Activated CD8-positive, alpha-beta T cell treated with anti-CD3 and anti-CD28 coated beads for 36 hours (primary cell): ENCODE measurements around the gene SAPCD1. TPM values are rescaled to one million over a fixed set of nuclear protein-coding genes. Genes with fewer than 3 reads are reported as not detected.

ENCODE experiments used
- ATAC-seq: fragments of 200-7000 bp; cut with Tn5 transposase; one replicate; pipeline ENCODE4 v1.10.0; 2021; ENCODE audit warnings: mild to moderate bottlenecking, moderate library complexity
- CTCF ChIA-PET: fragments of 350-600 bp; sonication (Branson Sonifier 250); formaldehyde crosslinking; loops from one replicate; lab custom pipeline; 2021; ENCODE audit warnings: antibody characterized with exemption; lab: Charles Lee
- POLR2A ChIA-PET: fragments of 350-600 bp; sonication (Branson Sonifier 250); formaldehyde crosslinking; loops from one replicate; lab custom pipeline; 2021; ENCODE audit warnings: antibody characterized with exemption; lab: Charles Lee
- DNase-seq: peaks from one replicate; pipeline ENCODE4 v3.0.0-alpha.2; 2020
- H3K27ac Mint-ChIP-seq: one replicate; pipeline ENCODE4 v1.8.0; 2021; ENCODE audit warnings: mild to moderate bottlenecking, mixed read lengths
- H3K27me3 Mint-ChIP-seq: one replicate; pipeline ENCODE4 v1.8.0; 2021; ENCODE audit warnings: mixed read lengths
- H3K36me3 Mint-ChIP-seq: one replicate; pipeline ENCODE4 v1.8.0; 2021; ENCODE audit warnings: low read depth, mixed read lengths
- H3K4me1 Mint-ChIP-seq: one replicate; pipeline ENCODE4 v1.8.0; 2021; ENCODE audit warnings: low read depth, mixed read lengths
- H3K4me3 Mint-ChIP-seq: one replicate; pipeline ENCODE4 v1.8.0; 2021; ENCODE audit warnings: mild to moderate bottlenecking, moderate library complexity, mixed read lengths
- H3K9me3 Mint-ChIP-seq: one replicate; pipeline ENCODE4 v1.8.0; 2021; ENCODE audit warnings: mixed read lengths
- intact Hi-C: fragments of 100-400 bp; cut with micrococcal nuclease; formaldehyde crosslinking; loops from one replicate; pipeline ENCODE4 v1.10.0; 2022
- total RNA-seq, 2 experiments: library from RNA; stranded (reverse); gene quantifications; one replicate each; pipeline ENCODE4 v1.2.3, GENCODE V29; 2021
- TF ChIP-seq, protein P1 (sequence below): fragments of 200-600 bp; IDR thresholded peaks from one replicate; pipeline ENCODE4 v1.8.0; 2022; ENCODE audit warnings: antibody characterized with exemption, mild to moderate bottlenecking

The SAPCD1 gene
- total RNA-seq, 2 experiments from 2014 or later: 13.6 to 18.7 TPM

DNA sequence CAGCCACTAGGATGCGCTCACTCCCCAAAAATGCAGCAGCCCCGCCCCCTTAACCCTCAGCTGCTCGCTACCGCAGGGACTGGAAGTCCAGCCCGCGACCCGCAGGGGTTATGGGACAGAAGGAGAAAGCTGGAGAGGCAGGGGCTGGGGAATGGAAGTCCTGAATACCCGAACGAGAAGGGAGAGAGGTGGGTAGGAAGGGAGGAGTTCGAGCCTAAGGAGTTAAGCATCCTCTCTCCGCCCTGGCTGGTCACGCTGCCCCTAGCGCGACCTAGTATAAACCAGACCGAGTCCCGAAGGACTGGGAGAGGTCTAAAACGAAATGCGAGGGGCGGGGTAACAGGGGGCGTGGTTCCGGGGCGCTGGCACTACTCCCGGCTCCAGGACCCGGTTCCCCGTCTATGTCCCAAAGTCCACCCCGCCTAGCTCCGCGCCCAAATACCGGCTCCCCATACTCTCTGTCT lies 32.9 kb upstream of the SAPCD1 start:
- ATAC-seq (peak; percentile 65), DNase-seq (peak; percentile 84)
- Mint-ChIP-seq H3K4me3 (peak overlapping the region; percentile 76), H3K4me1 (peaks cover 68% of the 10 kb centered on the region), H3K36me3 (peaks cover 38% of the 10 kb centered on the region), H3K9me3 (no peaks in the 10 kb centered on the region), H3K27me3 (no peaks in the 10 kb centered on the region), H3K27ac (peak overlapping the region; percentile 69)
- ChIA-PET POLR2A (interaction anchor here (0.6 to 3.0 kb wide), 7 partner anchors 11 to 100 kb away, joined by 3 to 11 read pairs (median 4); partner anchors contain the start of genes BAG6, GPANK1, LY6G6D and MSH5), CTCF (interaction anchor here (0.7 to 6.5 kb wide), 22 partner anchors 9 to 424 kb away, joined by 3 to 35 read pairs (median 4); partner anchors contain the start of genes CLIC1, HSPA1B, LSM2 and LY6G6D)
- intact Hi-C loops: no loop called here
- TF ChIP-seq, protein P1, sequence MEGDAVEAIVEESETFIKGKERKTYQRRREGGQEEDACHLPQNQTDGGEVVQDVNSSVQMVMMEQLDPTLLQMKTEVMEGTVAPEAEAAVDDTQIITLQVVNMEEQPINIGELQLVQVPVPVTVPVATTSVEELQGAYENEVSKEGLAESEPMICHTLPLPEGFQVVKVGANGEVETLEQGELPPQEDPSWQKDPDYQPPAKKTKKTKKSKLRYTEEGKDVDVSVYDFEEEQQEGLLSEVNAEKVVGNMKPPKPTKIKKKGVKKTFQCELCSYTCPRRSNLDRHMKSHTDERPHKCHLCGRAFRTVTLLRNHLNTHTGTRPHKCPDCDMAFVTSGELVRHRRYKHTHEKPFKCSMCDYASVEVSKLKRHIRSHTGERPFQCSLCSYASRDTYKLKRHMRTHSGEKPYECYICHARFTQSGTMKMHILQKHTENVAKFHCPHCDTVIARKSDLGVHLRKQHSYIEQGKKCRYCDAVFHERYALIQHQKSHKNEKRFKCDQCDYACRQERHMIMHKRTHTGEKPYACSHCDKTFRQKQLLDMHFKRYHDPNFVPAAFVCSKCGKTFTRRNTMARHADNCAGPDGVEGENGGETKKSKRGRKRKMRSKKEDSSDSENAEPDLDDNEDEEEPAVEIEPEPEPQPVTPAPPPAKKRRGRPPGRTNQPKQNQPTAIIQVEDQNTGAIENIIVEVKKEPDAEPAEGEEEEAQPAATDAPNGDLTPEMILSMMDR: peak; percentile 25

DNA sequence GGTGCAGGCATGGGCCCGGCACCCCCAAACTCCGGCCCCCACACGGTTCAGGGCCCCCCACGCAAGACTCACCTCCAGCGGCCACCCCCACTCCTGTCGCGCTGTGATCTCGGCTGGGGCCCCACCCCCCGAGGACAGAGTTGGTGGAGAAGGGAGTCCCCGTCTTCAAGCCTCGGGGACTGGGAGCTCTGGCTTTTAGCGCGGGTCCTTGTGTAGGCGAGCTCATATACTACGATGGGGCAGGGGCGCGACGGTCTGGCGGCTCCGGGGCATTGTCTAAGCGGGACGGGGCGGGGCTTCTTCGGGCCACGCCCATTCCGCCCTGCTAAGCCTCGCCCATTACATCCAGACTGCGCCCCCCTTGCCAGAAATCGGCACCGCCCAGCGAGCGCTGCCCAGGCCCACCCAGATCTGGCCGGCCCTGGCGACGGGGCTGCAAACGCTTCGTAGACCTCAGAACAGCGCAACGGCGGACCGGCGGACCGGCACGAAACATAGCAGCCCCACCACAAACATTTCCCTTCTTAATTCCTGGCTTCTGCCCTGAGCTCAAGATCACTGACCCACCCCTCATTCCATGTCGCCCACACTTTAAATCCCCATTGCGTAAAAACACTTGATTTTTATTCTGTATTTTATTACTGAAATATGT lies 32.4 kb upstream of the SAPCD1 start:
- ATAC-seq (peak; percentile 60), DNase-seq (peak; percentile 81)
- CTCF ChIA-PET: interaction anchor here (0.6 to 6.5 kb wide), 27 partner anchors 9 to 424 kb away, joined by 3 to 35 read pairs (median 4); partner anchors contain the start of genes CLIC1, HSPA1A, HSPA1B and HSPA1L
- peaks cover 69% of the 10 kb centered on the region for H3K4me1 Mint-ChIP-seq
- H3K36me3 Mint-ChIP-seq: peaks cover 43% of the 10 kb centered on the region
- H3K9me3 Mint-ChIP-seq: no peaks in the 10 kb centered on the region
- intact Hi-C loops: loop anchor here (10.0 kb wide), 1 partner anchor 185 kb away; the partner anchor contains the start of genes ATP6V1G2, DDX39B and NFKBIL1
- H3K4me3 Mint-ChIP-seq: peak overlapping the region; percentile 76
- POLR2A ChIA-PET: interaction anchor here (0.6 to 3.0 kb wide), 8 partner anchors 11 to 100 kb away, joined by 3 to 11 read pairs (median 4); partner anchors contain the start of genes BAG6, GPANK1, LY6G6D and MSH5
- H3K27ac Mint-ChIP-seq: peak overlapping the region; percentile 50
- TF ChIP-seq, protein P1: no peak
- H3K27me3 Mint-ChIP-seq: no peaks in the 10 kb centered on the region

DNA sequence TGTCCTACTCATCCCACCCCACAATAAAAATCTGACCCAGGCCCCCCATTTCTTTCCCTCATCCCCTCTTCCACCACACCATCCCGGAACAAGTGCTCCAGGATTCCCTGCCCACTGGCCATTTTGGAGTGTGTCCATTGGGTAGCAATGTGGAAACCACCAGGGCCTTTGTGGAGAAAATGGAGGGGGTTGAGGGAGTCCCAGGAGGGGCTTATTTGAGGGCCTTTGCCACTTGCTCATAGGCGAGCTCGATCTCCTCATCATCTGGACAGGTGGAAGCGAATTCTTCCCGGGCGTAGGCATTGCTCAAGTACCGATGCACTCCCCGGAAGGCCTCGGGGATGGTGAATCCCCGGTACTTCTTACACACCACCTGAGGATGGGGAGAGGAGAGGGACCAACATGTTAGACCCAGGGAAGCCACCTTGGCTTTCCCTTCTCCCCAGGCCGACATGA lies 31.8 kb upstream of the SAPCD1 start:
- Mint-ChIP-seq H3K27me3 (no peaks in the 10 kb centered on the region), H3K4me3 (peak overlapping the region; percentile 76), H3K27ac (no peak overlapping the region), H3K36me3 (peaks cover 49% of the 10 kb centered on the region), H3K4me1 (peaks cover 67% of the 10 kb centered on the region), H3K9me3 (no peaks in the 10 kb centered on the region)
- ChIA-PET CTCF (interaction anchor here (0.6 to 6.5 kb wide), 20 partner anchors 8 to 193 kb away, joined by 3 to 35 read pairs (median 4); partner anchors contain the start of genes CLIC1, HSPA1A, HSPA1L and LSM2), POLR2A (interaction anchor here (1.0 to 3.0 kb wide), 6 partner anchors 10 to 108 kb away, joined by 3 to 11 read pairs (median 6); partner anchors contain the start of genes GPANK1, LY6G6D and MSH5)
- DNase-seq (no peak), ATAC-seq (no peak)
- intact Hi-C loops: loop anchor here (10.0 kb wide), 1 partner anchor 186 kb away; the partner anchor contains the start of genes ATP6V1G2, DDX39B and NFKBIL1
- TF ChIP-seq, protein P1: no peak

DNA sequence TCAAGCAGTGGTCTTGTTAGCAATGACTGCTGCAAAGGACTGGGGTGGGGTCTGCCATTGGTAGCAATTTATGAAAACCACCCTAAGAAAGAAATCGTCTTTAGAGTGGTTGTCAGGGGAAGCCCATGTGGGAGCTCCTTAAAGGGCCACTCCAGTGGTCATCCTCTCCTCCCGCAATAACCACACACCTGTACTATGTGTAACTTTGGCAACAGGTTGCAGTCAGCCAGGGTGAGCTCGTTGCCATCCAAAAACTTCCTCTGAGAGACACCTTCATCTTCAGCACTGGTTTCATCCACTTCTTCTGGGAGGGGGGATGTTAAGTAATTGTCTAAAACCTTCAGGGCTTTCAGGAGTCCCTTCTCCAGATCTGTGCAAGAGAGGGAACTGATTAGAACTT lies 30.4 kb upstream of the SAPCD1 start:
- POLR2A ChIA-PET: interaction anchor here (0.9 to 1.9 kb wide), 5 partner anchors 9 to 107 kb away, joined by 3 to 7 read pairs (median 3); partner anchors contain the start of gene MPIG6B
- no peak overlapping the region for H3K4me3 Mint-ChIP-seq
- ATAC-seq: no peak

More for the DNA sequence above, 30.4 kb upstream of the SAPCD1 start:
- intact Hi-C loops: loop anchor here (10.0 kb wide), 1 partner anchor 187 kb away; the partner anchor contains the start of genes ATP6V1G2, DDX39B and NFKBIL1
- TF ChIP-seq, protein P1: no peak
- CTCF ChIA-PET: interaction anchor here (1.0 to 6.5 kb wide), 3 partner anchors 39 to 85 kb away, joined by 3 to 35 read pairs (median 4); no protein-coding TSS in a partner anchor
- H3K4me1 Mint-ChIP-seq: peaks cover 59% of the 10 kb centered on the region
- DNase-seq: no peak
- H3K9me3 Mint-ChIP-seq: no peaks in the 10 kb centered on the region
- peaks cover 51% of the 10 kb centered on the region for H3K36me3 Mint-ChIP-seq
- no peaks in the 10 kb centered on the region for H3K27me3 Mint-ChIP-seq
- H3K27ac Mint-ChIP-seq: peak overlapping the region; percentile 15
